Ovary (tissue), 9 donors: ENCODE results near the gene KLHL22. TPM values are rescaled to one million over a fixed set of nuclear protein-coding genes. Genes with fewer than 3 reads are reported as not detected.
"Not testable (repeated sequence)": the region's sequence is repeated elsewhere in the genome, so short reads cannot be mapped to it uniquely, and the experiment has no call there.

Experiments used
- DNase-seq, 5 donors: peaks; one replicate each; pipeline ENCODE4 v3.0.0-alpha.2; 2019 to 2020
- H3K27ac ChIP-seq, 2 donors: fragments of 200-600 bp; one replicate each; pipeline versions ENCODE4 v1.5.1 to v1.8.0; 2019 to 2022
- H3K27me3 ChIP-seq: fragments of 200-600 bp; one replicate; pipeline ENCODE4 v1.8.0; 2022
- H3K36me3 ChIP-seq: fragments of 200-600 bp; sonication (generic); one replicate; pipeline ENCODE4 v1.5.1; 2019
- H3K4me1 ChIP-seq: one replicate; pipeline ENCODE4 v1.8.1; 2013; ENCODE audit warnings: mild to moderate bottlenecking, moderate library complexity; ENCODE audit not compliant: insufficient read depth
- H3K4me3 ChIP-seq: fragments of 200-600 bp; sonication (generic); one replicate; pipeline ENCODE4 v1.5.1; 2017
- H3K9me3 ChIP-seq, 2 donors: fragments of 200-600 bp in 1 of 2; sonication (generic) in 1 of 2; one replicate each; pipeline versions ENCODE4 v1.5.1 to v1.8.1; 2013 to 2019; ENCODE audit warnings: mild to moderate bottlenecking in 1 of 2, moderate library complexity in 1 of 2
- EP300 ChIP-seq: sonication (generic); formaldehyde crosslinking; IDR thresholded peaks from one replicate; pipeline ENCODE4 v1.6.1; 2017; ENCODE audit warnings: antibody characterized with exemption
- POLR2A ChIP-seq: fragments of 450-650 bp; IDR thresholded peaks from one replicate; pipeline ENCODE4 v1.6.1; 2017; ENCODE audit warnings: antibody characterized with exemption, mild to moderate bottlenecking, moderate library complexity
- WGBS, 3 donors: extraction: QIAGEN DNeasy Blood & Tissue Kit in 1 of 3; methylation state at CpG; one replicate each; pipeline versions ENCODE4 v1.1.5 to v1.1.7; 2013 to 2017; 5-methylcytosine and 5-hydroxymethylcytosine counted together
- intact Hi-C, 4 donors: fragments of 100-400 bp; cut with DNase I; formaldehyde crosslinking; loops; one replicate each; pipeline versions ENCODE4 v1.11.0 to v1.15.1; 2022 to 2023
- polyA plus RNA-seq, 2 donors: library from polyadenylated mRNA; stranded (reverse); fragments of 200-250 nt in 1 of 2; fragments of 350-450 nt in 1 of 2; fragmentation: Illumina TruSeq in 1 of 2; extraction: RNeasy Lipid Tissue Mini Kit (QIAGEN cat#74804) in 1 of 2; gene quantifications; one replicate each; pipeline ENCODE4 v1.2.3, GENCODE V29; 2013 to 2014
- total RNA-seq, 7 donors: library from RNA; depleted of rRNA in 2 of 7; stranded (reverse); fragments of >200 nt in 2 of 7; fragmentation: NEBNext Ultra II Directional in 3 of 7; extraction: Animal tissue kit (Norgen Biotek cat#: 25700) in 3 of 7; gene quantifications; one replicate each; pipeline versions ENCODE4 v1.1.0 to v1.2.4, GENCODE V29; 2016 to 2023
- TF ChIP-seq, protein P1 (sequence below), 3 donors: fragments of 450-650 bp in 2 of 3; fragments of 200-600 bp in 1 of 3; IDR thresholded peaks; one replicate each; pipeline versions ENCODE4 v1.5.1 to v1.8.0; 2016 to 2022; ENCODE audit warnings: antibody characterized with exemption in 3 of 3, mild to moderate bottlenecking in 1 of 3
- donor health status: DM: no; HTN: no; CAD: no; lungs with moderate emphysema.
- donor health status: DM: no; HTN: no; CAD: no.
- donor health status: Bipolar disorder and iron deficiency.
- donor health status: DM: yes; HTN: yes; CAD: no.
- donor health status: DM: no; HTN: no; CAD: no.
- donor health status: DM: yes; HTN: yes; CAD: no.

Gene KLHL22
- total and polyA plus RNA-seq, 9 donors: 24.6 to 42.9 (median 28.7) TPM

- H3K36me3 ChIP-seq: no peaks in the 10 kb centered on the region
- H3K27me3 ChIP-seq: no peaks in the 10 kb centered on the region
- TF ChIP-seq EP300 (no peak), POLR2A (no peak)
- TF ChIP-seq, protein P1, sequence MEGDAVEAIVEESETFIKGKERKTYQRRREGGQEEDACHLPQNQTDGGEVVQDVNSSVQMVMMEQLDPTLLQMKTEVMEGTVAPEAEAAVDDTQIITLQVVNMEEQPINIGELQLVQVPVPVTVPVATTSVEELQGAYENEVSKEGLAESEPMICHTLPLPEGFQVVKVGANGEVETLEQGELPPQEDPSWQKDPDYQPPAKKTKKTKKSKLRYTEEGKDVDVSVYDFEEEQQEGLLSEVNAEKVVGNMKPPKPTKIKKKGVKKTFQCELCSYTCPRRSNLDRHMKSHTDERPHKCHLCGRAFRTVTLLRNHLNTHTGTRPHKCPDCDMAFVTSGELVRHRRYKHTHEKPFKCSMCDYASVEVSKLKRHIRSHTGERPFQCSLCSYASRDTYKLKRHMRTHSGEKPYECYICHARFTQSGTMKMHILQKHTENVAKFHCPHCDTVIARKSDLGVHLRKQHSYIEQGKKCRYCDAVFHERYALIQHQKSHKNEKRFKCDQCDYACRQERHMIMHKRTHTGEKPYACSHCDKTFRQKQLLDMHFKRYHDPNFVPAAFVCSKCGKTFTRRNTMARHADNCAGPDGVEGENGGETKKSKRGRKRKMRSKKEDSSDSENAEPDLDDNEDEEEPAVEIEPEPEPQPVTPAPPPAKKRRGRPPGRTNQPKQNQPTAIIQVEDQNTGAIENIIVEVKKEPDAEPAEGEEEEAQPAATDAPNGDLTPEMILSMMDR (IDR thresholded peaks at IDR 0.05): no peak
- no peak overlapping the region for H3K4me3 ChIP-seq
- no peaks in the 10 kb centered on the region for H3K9me3 ChIP-seq
- WGBS, 3 donors: 84 to 88% (median 84%) methylated on average over 11 of the region's 11 CpGs
- no peak overlapping the region for H3K27ac ChIP-seq
- intact Hi-C loops: no loop called here
- no peak for DNase-seq
- no peaks in the 10 kb centered on the region for H3K4me1 ChIP-seq
Observed at GRCh38 chr22:20488946-20489345, 6.6 kb downstream of the KLHL22 start.

DNA sequence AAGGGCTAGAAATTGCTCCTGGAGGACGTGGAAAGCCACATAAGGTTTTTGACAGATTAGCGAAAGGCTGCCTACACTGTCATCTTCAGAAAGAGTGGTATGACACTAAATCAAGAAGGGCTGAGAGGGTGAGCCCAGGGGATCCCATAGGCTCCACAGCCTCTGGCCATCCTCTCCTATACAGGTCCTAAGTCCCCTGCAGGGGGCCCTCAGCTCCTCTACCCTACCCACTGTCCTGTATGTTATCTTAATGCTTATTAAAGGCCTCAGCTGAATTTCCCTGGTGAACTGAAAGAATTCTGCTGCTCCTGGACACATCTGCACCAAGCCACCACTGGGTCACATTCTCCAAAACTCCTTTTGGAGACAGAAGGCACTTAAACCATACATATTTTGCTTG, 7.9 kb downstream of the KLHL22 start:
- DNase-seq: no peak

GRCh38 chr22:20486229-20486628, 9.4 kb downstream of the KLHL22 start:
- no peaks in the 10 kb centered on the region for H3K4me1 ChIP-seq
- H3K9me3 ChIP-seq: no peaks in the 10 kb centered on the region
- H3K36me3 ChIP-seq: no peaks in the 10 kb centered on the region
- H3K27ac ChIP-seq: no peak overlapping the region
- TF ChIP-seq EP300: no peak
- 63 to 85% (median 67%) methylated on average over 2 of the region's 2 CpGs for WGBS, 3 donors
- intact Hi-C loops: no loop called here
- H3K4me3 ChIP-seq: no peak overlapping the region
- H3K27me3 ChIP-seq: no peaks in the 10 kb centered on the region
- DNase-seq: no peak

More for the DNA sequence above, 7.9 kb downstream of the KLHL22 start:
- Histone ChIP-seq H3K4me1 (no peaks in the 10 kb centered on the region), H3K36me3 (no peaks in the 10 kb centered on the region), H3K4me3 (no peak overlapping the region), H3K9me3 (no peaks in the 10 kb centered on the region), H3K27me3 (no peaks in the 10 kb centered on the region), H3K27ac (no peak overlapping the region)
- intact Hi-C loops: no loop called here
- TF ChIP-seq EP300 (no peak), POLR2A (no peak)
- TF ChIP-seq, protein P1 (IDR thresholded peaks at IDR 0.05): no peak
- 94 to 97% (median 95%) methylated on average over 2 of the region's 2 CpGs for WGBS, 3 donors

- no peak overlapping the region for H3K27ac ChIP-seq
- H3K4me3 ChIP-seq: no peak overlapping the region
- no peaks in the 10 kb centered on the region for H3K9me3 ChIP-seq
- H3K27me3 ChIP-seq: no peaks in the 10 kb centered on the region
- H3K36me3 ChIP-seq: no peaks in the 10 kb centered on the region
- no peaks in the 10 kb centered on the region for H3K4me1 ChIP-seq
- intact Hi-C loops: no loop called here
- no peak for DNase-seq
- TF ChIP-seq POLR2A (no peak), EP300 (no peak)
- TF ChIP-seq, protein P1 (IDR thresholded peaks at IDR 0.05): no peak
- 92 to 94% (median 92%) methylated on average over 4 of the region's 4 CpGs for WGBS, 3 donors
Observed at GRCh38 chr22:20484948-20485683, 10.5 kb downstream of the KLHL22 start.

DNA sequence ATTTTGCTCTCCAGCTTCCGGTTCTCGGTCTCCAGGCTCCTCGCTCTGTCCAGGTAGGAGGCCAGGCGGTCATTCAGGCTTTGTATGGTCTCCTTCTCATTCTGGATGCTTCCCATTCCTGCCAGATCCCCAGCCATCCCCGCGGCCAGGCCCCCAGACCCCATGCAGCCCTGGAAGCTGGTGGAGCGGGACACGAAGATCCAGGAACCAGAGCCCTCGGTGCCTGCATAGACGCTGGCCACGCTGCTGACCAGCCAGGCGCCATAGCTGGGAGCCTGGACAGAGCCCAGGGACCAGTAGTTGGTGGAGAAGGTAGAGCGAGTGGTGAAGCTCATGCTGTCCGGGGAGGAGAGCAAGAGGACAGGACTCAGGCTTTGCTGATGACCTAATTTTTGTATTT, 11.8 kb downstream of the KLHL22 start:
- intact Hi-C loops: no loop called here
- H3K4me3 ChIP-seq: no peak overlapping the region
- no peaks in the 10 kb centered on the region for H3K27me3 ChIP-seq
- no peaks in the 10 kb centered on the region for H3K9me3 ChIP-seq
- H3K27ac ChIP-seq: no peak overlapping the region
- 94 to 98% (median 98%) methylated on average over 14 of the region's 14 CpGs for WGBS, 3 donors
- no peak for TF ChIP-seq EP300
- TF ChIP-seq, protein P1 (IDR thresholded peaks at IDR 0.05): no peak
- no peak for TF ChIP-seq POLR2A
- H3K36me3 ChIP-seq: no peaks in the 10 kb centered on the region
- no peaks in the 10 kb centered on the region for H3K4me1 ChIP-seq
- no peak for DNase-seq

DNA sequence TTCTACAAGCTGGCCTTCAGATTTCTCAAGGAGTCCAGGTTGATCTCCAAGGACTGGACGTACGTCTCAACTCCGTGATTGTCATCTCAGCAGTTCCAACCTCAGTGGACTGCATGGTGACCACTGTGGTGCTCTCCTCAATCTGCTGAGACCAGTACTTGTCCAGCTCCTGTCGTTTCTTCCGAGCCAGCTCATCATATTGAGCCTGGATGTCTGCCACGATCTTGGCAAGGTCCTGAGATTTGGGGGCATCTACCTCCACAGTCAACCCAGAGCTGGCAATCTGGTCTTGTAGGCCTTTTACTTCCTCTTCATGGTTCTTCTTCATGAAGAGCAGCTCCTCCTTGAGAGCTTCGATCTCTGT, 12.5 kb downstream of the KLHL22 start:
- H3K9me3 ChIP-seq, H3K27me3 ChIP-seq, H3K4me3 ChIP-seq, intact Hi-C loops, H3K4me1 ChIP-seq, DNase-seq, H3K36me3 ChIP-seq, H3K27ac ChIP-seq: not testable (repeated sequence)
- WGBS, 3 donors: 94 to 97% (median 97%) methylated on average over 7 of the region's 7 CpGs
